GDM1 (cell line): ENCODE data around the gene RSRP1.
"Not testable (repeated sequence)": the region's sequence is repeated elsewhere in the genome, so short reads cannot be mapped to it uniquely, and the experiment has no call there.

ENCODE experiments used
- DNase-seq: peaks from one replicate; lab custom pipeline; 2025; lab: John Stamatoyannopoulos, UW

RSRP1 gene

GRCh38 chr1:25256578-25256965, 9.3 kb upstream of the RSRP1 start:
- no peak for DNase-seq

GRCh38 chr1:25255706-25256577, 8.7 kb upstream of the RSRP1 start:
- no peak for DNase-seq

DNA sequence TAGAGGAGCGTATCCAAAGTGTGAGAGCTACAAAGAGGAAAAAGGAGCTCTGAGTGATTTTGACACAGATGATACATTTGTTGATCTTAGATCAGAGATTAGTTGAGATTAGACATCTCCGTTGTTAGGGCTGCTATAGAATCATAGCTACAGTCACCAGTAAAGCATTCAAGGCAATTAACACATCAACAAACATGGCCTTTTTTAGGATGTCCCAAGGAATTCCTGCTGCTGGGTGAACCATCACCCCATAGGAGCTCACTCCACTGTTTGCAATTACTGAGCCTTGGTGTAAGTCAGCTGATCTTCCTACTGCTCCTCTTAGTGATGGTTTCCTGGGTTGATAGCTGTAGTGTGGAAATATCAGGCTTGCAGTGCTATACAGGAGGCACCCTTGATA, 6.7 kb upstream of the RSRP1 start:
- DNase-seq = no peak

DNA sequence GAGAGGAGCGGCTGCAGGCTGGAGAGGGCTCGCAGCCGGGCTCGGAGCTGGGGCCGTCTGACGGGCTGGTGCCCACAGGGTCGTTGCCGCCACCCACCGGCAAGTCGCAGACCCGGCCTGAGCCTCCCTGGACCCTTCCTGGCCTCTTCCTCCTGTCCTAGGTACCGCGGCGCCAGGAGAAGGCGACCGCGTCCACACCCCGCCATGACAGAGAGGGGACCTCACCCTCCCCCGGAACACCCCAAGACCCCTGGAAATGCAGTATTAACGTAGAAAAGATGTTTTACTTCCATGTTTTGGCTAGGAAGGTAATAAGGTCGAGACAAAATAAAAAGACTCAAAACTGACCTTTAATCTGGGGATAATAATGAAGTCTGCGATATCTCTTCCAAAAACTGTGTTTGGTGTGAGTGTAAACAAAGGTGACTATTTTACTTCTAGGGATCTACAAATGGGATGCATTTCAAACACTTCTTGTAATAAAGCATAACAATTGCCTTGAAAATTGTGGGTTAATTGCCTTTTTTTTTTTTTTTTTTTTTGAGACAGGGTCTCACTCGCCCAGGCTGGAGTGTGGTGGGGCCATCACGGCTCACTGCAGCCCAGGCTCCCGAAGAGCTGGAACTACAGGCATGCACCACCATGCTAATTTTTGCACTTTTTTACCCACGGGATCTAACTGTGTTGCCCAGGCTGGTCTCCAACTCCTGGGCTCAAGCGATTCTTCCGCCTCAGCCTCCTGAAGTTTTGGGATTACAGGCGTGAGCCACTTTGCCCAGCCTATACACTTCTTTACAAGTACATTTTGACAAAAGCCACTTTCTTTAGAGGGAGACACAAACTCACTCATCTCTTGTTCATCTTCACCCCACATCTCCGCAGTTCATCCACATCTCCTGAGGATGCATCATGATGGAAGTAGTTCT, 838 bp upstream of the RSRP1 start:
- no peak for DNase-seq

GRCh38 chr1:25246600-25247023, 642 bp downstream of the RSRP1 start:
- DNase-seq = no peak

GRCh38 chr1:25245809-25246599, 1.2 kb downstream of the RSRP1 start:
- no peak for DNase-seq

DNA sequence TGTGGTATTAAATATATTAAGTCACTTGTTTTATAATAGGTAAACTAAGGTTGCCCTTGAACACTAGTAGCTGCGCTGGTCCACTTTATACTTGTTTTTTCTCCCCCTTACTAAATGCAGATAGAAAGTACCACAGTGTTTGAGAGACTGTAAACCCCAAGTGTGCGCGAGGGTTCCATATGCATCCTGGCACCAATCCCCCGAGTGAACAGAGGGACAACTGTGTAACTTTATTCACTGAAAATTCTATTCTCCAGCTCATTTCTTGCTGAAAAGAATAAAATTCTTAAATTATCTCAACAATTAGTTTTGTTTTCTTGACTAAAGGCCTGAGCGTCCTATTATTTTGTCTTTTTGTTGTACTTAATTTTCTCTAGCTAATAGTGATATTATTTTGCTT, 1.9 kb downstream of the RSRP1 start:
- no peak for DNase-seq

- DNase-seq = no peak
These were observed 3.3 kb downstream of the RSRP1 start for GRCh38 chr1:25243907-25244306.

DNA sequence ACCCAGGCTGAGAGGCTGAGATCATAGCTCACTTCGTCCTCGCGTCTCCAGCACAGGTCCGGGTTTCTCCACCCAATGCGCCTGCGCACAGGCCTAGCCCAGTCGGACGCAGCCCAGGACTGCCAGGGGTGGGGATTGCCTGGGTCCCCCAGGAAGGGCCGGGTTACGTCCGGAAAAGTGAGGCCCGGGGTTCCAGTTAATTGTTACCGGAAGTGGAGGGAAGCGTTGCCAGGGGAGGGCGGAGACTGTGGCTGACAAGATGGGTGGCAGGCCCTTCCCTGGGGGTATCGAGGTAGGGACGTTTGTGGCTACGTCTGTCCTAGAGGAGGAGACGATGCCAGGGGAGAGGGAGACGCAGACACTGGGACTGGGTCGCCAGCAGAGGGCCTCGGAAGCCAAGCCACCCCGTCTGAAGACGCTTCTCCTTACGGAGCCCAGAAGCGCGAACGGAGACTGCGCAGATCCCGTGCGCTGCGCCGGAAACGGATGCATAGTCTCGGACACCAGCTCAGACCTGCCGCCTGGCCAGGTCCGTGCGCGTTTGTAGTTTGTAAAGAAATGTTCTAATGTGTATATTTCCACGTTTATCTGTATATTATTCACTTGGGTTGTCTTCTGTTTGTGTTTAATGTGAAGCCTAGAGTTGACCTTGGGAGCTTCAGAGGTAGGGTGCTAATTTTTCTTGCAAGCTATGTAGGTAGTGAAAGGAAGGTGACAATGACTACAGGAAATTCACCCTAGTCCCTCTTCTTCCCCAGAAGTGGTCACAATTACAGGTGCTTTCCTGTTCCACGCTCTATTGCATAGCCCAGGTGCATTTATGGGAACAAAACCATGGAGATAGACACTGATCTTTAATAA, 7.3 kb downstream of the RSRP1 start:
- DNase-seq = peak; percentile 15

GRCh38 chr1:25238046-25238445, 9.2 kb downstream of the RSRP1 start:
- DNase-seq = no peak

- not testable (repeated sequence) for DNase-seq
These were observed 11.0 kb downstream of the RSRP1 start for GRCh38 chr1:25236261-25236660.

DNA sequence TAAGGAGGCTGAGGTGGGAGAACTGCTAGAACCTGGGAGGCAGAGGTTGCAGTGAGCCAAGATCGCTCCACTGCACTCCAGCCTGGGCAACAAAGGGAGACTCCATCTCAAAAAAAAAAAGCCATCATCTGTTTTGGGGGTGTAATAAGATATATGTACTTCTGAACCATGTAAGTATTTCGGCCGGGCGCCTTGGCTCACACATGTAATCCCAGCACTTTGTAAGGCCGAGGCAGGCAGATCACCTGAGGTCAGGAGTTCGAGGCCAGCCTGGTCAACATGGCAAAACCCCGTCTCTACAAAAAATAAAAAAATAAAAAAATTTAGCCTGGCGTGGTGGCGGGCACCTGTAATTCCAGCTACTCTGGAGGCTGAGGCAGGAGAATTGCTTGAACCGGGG, 11.8 kb downstream of the RSRP1 start:
- DNase-seq = not testable (repeated sequence)

DNA sequence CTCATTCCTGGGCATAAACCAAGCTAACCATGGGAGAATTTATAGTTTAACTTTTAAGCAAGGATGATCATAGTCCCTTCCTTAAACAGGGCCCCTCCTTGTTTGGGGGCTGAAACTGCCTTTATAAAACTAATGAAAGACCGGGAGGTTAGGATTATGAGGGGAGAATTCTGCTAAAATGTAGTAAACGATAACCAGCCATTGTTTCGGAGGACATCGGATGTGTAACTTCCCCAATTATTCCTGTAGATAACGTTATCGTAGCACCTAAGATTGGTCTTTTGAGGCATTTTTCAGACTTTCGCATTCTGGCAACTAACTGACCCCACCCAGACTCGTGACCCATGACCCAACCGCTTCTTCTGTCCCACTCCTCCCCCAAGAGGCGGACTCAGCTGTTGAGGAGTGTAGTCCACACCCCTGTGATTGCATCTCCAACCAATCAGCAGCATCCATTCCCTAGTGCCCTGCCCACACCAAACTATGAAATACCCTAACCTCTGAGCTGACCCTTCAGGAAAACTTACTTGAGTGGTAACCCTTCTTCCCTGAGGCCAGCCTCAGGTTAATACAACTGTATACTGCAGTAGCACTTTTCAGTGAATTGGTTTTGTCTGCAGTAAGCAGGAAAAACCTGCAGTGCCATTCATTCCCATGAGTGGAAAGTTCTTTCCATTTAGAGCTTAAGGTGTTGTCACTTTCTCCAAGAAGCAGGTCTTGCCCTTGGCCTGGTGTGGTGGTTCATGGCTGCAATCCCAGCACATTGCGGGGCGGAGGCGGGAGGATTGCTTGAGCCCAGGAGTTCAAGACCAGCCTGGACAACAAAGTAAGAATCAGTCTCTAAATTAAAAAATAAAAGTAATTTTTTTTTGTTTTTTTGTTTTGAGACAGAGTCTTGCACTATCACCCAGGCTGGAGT, 14.1 kb downstream of the RSRP1 start:
- peak; percentile 64 for DNase-seq

DNA sequence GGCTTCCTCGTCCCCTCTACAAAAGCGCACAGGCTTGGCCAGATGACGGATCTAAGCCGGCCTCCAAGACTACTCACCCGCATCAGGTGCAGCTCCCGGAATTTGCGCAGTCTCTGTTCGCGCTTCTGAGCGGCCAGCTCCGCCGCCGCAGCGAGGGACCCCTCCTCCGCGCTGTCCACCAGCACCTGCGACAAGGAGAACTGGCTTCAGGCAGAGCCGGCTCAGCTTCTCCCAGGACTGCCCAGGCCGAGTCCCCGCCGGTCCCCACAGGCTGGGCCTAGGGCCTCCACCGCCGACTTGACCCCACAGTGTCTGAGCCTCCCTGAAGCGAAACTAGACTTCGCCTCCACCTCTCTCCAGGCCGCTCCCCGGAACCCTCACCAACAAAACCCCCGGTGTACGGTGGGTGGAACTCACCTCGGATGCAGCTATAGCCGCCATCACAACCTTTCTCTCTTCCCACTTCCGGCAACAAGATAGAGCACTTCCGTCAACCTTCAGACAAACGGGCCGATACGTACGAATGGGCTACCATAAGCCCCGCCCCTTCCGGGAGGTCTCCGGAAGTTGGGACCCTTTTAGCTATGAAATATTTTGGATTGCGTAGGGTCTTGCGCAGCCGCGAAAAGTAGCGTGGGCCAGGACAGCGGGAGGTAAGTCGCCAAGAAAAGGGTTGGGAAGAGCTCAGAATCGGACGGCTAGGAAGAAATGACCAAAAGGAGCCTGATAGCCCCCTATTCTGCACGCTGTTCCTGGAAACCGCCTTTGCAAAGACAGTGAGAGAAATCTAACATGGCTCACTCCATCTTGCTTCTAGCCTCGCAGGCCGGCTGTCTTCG, 15.0 kb downstream of the RSRP1 start, which contains the start of gene SYF2:
Gene SYF2, minus strand, starts transcription at position 476 of the 839 bp plus-strand sequence. Its CDS starts 35 bp downstream, at position 441.
- peak; percentile 83 for DNase-seq

DNA sequence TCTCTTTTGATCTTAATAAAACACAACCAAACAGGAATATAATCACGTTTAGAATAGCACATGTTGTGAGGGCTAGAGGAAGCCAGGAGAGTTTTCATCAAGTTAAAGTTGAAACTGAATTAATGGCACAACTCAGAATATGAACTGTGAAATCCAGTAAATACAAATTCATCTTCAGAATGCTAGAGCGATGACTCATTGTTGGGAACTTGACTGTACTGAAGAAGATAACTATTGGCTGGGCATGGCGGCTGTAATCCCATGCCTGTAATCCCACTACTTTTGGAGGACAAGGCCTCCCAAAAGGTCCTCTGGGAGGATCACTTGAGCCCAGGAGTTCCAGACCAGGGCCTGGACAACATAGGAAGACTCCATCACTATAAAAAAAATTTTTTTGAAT, 23.8 kb downstream of the RSRP1 start:
- DNase-seq = no peak

- no peak for DNase-seq
These were observed 24.6 kb downstream of the RSRP1 start for GRCh38 chr1:25222606-25223005.

DNA sequence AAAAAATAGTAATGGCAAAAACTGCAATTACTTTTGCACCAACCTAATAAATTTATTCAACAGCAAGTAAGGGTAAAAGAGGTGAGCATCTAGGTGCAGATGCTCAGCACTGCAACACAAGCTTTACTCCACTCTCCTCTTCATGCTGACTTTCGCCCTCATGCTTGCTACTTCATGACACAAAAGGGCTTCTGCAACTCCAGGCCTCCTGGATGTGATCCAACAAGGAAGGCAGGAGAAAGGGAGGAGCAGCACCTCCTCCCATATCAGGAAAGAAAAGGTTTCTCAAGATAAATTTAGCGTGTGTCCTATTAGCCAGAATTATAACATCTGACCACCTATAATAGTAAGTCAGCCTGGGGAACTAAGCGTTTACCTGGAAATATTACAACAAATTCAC, 26.6 kb downstream of the RSRP1 start:
- DNase-seq = no peak

GRCh38 chr1:25219661-25220251, 27.5 kb downstream of the RSRP1 start:
- no peak for DNase-seq
